Smooth muscle cell (in vitro differentiated cells): ENCODE results near the gene MYOM1. TPM values are rescaled to one million over a fixed set of nuclear protein-coding genes. Genes with fewer than 3 reads are reported as not detected.

Source experiments
- DNase-seq: peaks from one replicate; lab custom pipeline; 2025; ENCODE audit not compliant: unreplicated experiment; lab: John Stamatoyannopoulos, UW
- H2AFZ ChIP-seq: fragments of 200-600 bp; sonication (generic); 2 replicates; pipeline ENCODE4 v1.6.0; 2016; ENCODE audit warnings: antibody characterized with exemption, low read depth, mild to moderate bottlenecking
- H3F3A ChIP-seq: fragments of 200-600 bp; sonication (generic); 2 replicates; pipeline ENCODE4 v1.6.0; 2017; ENCODE audit warnings: antibody characterized with exemption, low read depth
- H3K27ac ChIP-seq: fragments of 200-600 bp; sonication (generic); 2 replicates; pipeline ENCODE4 v1.5.1; 2016; ENCODE audit warnings: low read depth, mild to moderate bottlenecking
- H3K27me3 ChIP-seq: fragments of 200-600 bp; sonication (generic); 2 replicates; pipeline ENCODE4 v1.6.1; 2016; ENCODE audit warnings: low read depth, mild to moderate bottlenecking
- H3K36me3 ChIP-seq: fragments of 200-600 bp; sonication (generic); 2 replicates; pipeline ENCODE4 v1.5.1; 2016; ENCODE audit warnings: low read depth
- H3K4me1 ChIP-seq: fragments of 200-600 bp; sonication (generic); 2 replicates; pipeline ENCODE4 v1.5.1; 2016; ENCODE audit warnings: low read depth
- H3K4me2 ChIP-seq: fragments of 200-600 bp; sonication (generic); 2 replicates; pipeline ENCODE4 v1.6.0; 2016; ENCODE audit warnings: mild to moderate bottlenecking
- H3K4me3 ChIP-seq: fragments of 200-600 bp; sonication (generic); 2 replicates; pipeline ENCODE4 v1.5.1; 2016; ENCODE audit warnings: mild to moderate bottlenecking
- H3K79me2 ChIP-seq: fragments of 200-600 bp; sonication (generic); 2 replicates; pipeline ENCODE4 v1.6.0; 2016; ENCODE audit warnings: low read depth, mild to moderate bottlenecking
- H3K9ac ChIP-seq: fragments of 200-600 bp; sonication (generic); 2 replicates; pipeline ENCODE4 v1.6.0; 2016; ENCODE audit warnings: low read depth
- H3K9me3 ChIP-seq: fragments of 200-600 bp; sonication (generic); replicated peaks from 2 replicates; pipeline ENCODE4 v1.5.1; 2016; ENCODE audit warnings: low read depth
- H4K20me1 ChIP-seq: fragments of 200-600 bp; sonication (generic); 2 replicates; pipeline ENCODE4 v1.6.0; 2016; ENCODE audit warnings: low read depth
- CTCF ChIP-seq: fragments of 200-600 bp; sonication (generic); IDR thresholded peaks from 2 replicates; pipeline ENCODE4 v1.5.1; 2017; ENCODE audit warnings: borderline replicate concordance, mild to moderate bottlenecking, antibody characterized with exemption; ENCODE audit not compliant: insufficient read depth, poor library complexity, severe bottlenecking
- WGBS: methylation state at CpG from one replicate; pipeline ENCODE4 v1.1.7; 2016; ENCODE audit warnings: low lambda C conversion rate; 5-methylcytosine and 5-hydroxymethylcytosine counted together
- polyA plus RNA-seq: library from polyadenylated mRNA; unstranded; fragments of >200 nt; fragmentation: Nextera tagmentation; extraction: Ambion mirVana; gene quantifications from 2 replicates; pipeline ENCODE4 v1.2.1, GENCODE V29; 2016
- total RNA-seq: library from RNA; depleted of rRNA; stranded (reverse); fragments of >200 nt; gene quantifications from 2 replicates; pipeline ENCODE4 v1.2.3, GENCODE V29; 2014

Gene MYOM1
- total and polyA plus RNA-seq, 2 experiments from 2014 or later: 0.40 to 0.87 TPM

GRCh38 chr18:3177902-3178687 is 41.7 kb downstream of the MYOM1 start:
- Histone ChIP-seq H3K9ac (no peak overlapping the region), H3K4me3 (no peak overlapping the region), H3F3A (no peaks in the 10 kb centered on the region), H4K20me1 (no peaks in the 10 kb centered on the region), H3K9me3 (no peaks in the 10 kb centered on the region), H2AFZ (no peak overlapping the region), H3K27ac (no peak overlapping the region), H3K36me3 (no peaks in the 10 kb centered on the region), H3K27me3 (no peaks in the 10 kb centered on the region), H3K4me2 (no peak overlapping the region), H3K79me2 (no peaks in the 10 kb centered on the region), H3K4me1 (peaks cover 15% of the 10 kb centered on the region)
- TF ChIP-seq CTCF: no peak
- WGBS: 83% methylated on average over 15 of the region's 15 CpGs
- DNase-seq: no peak

GRCh38 chr18:3175195-3175758 is 44.5 kb downstream of the MYOM1 start:
- no peak for DNase-seq

GRCh38 chr18:3172097-3172496 is 47.7 kb downstream of the MYOM1 start:
- no peak overlapping the region for H3K9ac ChIP-seq
- no peaks in the 10 kb centered on the region for H3K27me3 ChIP-seq
- no peak for TF ChIP-seq CTCF
- no peak overlapping the region for H2AFZ ChIP-seq
- H3K4me3 ChIP-seq: no peak overlapping the region
- H3K9me3 ChIP-seq: no peaks in the 10 kb centered on the region
- H3K27ac ChIP-seq: no peak overlapping the region
- WGBS: 76% methylated on average over 3 of the region's 3 CpGs
- no peaks in the 10 kb centered on the region for H3K36me3 ChIP-seq
- no peaks in the 10 kb centered on the region for H3K79me2 ChIP-seq
- no peaks in the 10 kb centered on the region for H3F3A ChIP-seq
- no peaks in the 10 kb centered on the region for H3K4me1 ChIP-seq
- H3K4me2 ChIP-seq: no peak overlapping the region
- no peak for DNase-seq
- H4K20me1 ChIP-seq: no peaks in the 10 kb centered on the region

More at GRCh38 chr18:3175195-3175758, 44.5 kb downstream of the MYOM1 start:
- peaks cover 11% of the 10 kb centered on the region for H3K4me1 ChIP-seq
- no peaks in the 10 kb centered on the region for H3F3A ChIP-seq
- 82% methylated on average over 2 of the region's 2 CpGs for WGBS
- no peaks in the 10 kb centered on the region for H3K27me3 ChIP-seq
- TF ChIP-seq CTCF: no peak
- no peak overlapping the region for H3K27ac ChIP-seq
- H3K9ac ChIP-seq: no peak overlapping the region
- no peaks in the 10 kb centered on the region for H3K79me2 ChIP-seq
- no peak overlapping the region for H2AFZ ChIP-seq
- H4K20me1 ChIP-seq: no peaks in the 10 kb centered on the region
- H3K9me3 ChIP-seq: no peaks in the 10 kb centered on the region
- no peak overlapping the region for H3K4me2 ChIP-seq
- H3K4me3 ChIP-seq: no peak overlapping the region
- H3K36me3 ChIP-seq: no peaks in the 10 kb centered on the region

- Histone ChIP-seq H4K20me1 (no peaks in the 10 kb centered on the region), H3K4me2 (no peak overlapping the region), H3K4me3 (no peak overlapping the region), H3K9ac (no peak overlapping the region), H3K9me3 (no peaks in the 10 kb centered on the region), H3K36me3 (no peaks in the 10 kb centered on the region), H3F3A (no peaks in the 10 kb centered on the region), H3K79me2 (no peaks in the 10 kb centered on the region), H3K4me1 (no peaks in the 10 kb centered on the region), H3K27ac (no peak overlapping the region), H2AFZ (no peak overlapping the region), H3K27me3 (no peaks in the 10 kb centered on the region)
- no peak for DNase-seq
- 46% methylated on average over 4 of the region's 4 CpGs for WGBS
- TF ChIP-seq CTCF: no peak
Measured at GRCh38 chr18:3171631-3172030, 48.1 kb downstream of the MYOM1 start.
